Right kidney (tissue), 1 donor: ENCODE results near the gene TCOF1.

Experiments used
- DNase-seq: peaks from one replicate; pipeline ENCODE4 v3.0.0-alpha.2; 2016

TCOF1 gene

GRCh38 chr5:150428978-150429377 lies 71.5 kb downstream of the TCOF1 start:
- no peak for DNase-seq

DNA sequence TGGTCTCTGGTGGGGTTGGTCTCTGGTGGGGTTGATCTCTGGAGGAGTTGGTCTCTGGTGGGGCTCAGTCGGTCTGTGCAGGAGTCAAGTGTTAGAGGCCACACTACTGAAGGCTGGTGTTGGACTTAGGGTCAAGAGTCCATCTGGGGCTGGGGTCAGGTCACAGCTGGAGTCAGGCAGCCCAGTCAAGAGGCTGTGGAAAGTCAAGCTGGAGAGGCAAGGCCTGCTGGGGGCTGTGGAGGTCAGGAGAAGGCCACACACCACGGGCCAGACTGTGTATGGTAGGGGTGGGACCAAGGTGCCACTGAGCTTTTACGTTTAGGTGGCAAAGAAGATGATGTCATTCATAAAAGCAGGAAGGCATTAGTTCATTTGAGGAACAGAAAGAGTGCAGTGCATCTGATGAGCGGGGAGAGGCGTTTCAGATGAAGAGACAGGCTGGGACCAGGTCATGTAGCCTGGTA lies 71.9 kb downstream of the TCOF1 start:
- DNase-seq: no peak

DNA sequence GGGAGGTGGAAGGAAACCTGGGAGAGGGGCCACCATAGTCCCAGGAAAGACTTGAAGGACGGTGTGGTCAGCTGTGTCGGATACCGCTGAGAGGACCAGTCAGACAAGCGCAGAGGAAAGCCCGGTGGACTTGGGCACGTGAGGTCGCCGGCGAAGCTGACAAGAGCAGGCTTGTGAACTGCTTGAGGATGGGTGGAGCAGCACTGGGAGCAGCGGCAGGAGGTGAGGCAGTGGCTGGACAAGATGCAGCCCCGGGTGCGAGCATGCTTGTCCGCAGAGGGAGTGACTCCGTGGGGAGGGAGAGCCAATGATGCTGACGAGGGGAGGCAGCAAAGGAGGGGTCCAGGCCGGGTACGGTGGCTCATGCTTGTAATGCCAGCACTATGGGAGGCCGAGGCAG lies 73.6 kb downstream of the TCOF1 start:
- DNase-seq: no peak

DNA sequence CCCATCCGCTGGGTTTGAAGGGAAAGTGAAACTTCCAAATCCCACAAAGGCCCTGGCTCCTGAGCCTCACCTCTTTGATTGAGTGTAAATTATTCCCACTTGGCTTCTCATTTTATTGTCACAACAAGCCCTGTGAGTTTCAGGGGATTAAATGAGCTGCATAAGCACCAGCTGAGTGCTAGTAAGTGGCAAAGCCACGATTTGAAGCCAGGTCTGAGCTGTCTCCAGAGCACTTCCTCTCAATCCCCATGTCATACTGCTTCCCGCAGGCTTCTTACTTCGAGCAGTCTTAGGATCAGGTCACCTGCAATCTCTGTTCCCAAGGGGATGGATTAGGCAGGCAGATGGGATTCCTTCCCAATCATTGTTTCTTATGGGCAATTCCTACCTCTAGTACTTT lies 74.1 kb downstream of the TCOF1 start:
- no peak for DNase-seq

GRCh38 chr5:150434464-150434863 lies 77.0 kb downstream of the TCOF1 start:
- no peak for DNase-seq

DNA sequence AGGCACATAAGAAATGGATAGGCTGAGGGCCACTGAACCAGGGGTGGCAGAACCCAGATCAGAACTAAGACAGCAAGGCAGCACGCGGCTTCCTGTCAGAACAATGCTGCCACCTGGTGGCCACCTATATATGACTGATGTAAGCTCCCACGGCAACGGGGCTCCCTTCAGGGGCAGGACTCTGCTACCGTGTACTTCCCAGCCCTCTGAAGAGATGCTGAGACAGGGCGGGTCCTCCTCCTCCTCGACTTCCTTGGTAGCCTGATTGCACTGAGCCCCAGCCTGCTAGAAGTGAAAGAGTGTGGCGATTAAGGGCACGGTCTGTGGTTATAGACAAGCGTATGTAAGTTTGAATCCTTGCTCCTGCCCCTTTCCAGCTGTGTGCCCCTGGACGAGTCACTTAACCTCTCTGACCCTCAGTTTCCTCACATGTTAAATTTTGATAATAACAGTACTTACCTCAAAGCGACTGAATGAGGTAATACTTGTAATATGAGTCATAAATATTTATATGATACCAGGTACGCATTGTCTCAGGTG lies 78.7 kb downstream of the TCOF1 start:
- DNase-seq: peak; percentile 58

- DNase-seq: no peak
These were observed 81.5 kb downstream of the TCOF1 start for GRCh38 chr5:150438873-150439546.

GRCh38 chr5:150440948-150441812 lies 83.7 kb downstream of the TCOF1 start:
- DNase-seq: no peak

DNA sequence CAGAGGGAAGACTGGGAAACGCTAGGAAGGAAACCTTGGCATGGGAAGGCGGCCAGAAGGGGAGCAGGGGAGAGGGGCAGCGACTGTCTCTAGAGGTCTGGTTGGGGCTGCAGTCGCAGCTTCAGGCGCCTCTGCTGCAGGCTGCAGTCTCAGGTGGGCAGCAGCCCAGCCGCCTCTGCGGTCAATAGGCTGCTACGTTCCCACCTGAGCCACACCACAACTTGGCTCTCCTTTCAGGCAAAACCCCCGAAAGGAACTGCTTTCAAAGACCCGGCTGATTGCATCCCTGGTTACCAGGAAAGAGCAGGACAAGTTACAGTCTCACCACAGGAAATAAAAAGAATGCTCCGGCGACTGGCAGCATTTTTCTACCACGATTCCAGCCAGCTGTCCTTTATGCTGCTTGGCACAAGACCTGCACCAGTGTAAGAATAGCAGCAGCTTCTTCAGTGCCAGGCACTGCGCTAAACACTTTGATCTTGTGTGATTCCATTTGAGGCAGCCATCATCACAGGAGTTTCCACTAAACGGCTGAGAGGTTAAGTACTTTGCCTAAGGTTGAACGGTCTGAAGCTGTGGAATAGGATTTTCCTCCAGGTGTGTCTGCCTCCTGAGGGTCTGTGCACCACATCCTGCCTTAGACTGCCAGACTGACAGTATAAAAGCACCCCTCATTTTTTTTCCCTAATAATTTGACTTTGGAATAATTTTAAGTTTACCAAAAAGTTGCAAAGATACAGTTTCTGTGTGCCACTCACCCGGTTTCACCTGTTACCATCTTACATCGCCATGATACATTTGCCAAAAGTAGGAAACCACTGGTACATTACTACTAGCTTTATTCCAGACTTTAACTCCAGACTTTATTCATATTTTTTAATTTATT lies 84.6 kb downstream of the TCOF1 start:
- no peak for DNase-seq

GRCh38 chr5:150442699-150443080 lies 85.2 kb downstream of the TCOF1 start:
- no peak for DNase-seq

GRCh38 chr5:150443242-150444075 lies 86.0 kb downstream of the TCOF1 start:
- DNase-seq: no peak

- no peak for DNase-seq
These were observed 87.3 kb downstream of the TCOF1 start for GRCh38 chr5:150444770-150445169.

DNA sequence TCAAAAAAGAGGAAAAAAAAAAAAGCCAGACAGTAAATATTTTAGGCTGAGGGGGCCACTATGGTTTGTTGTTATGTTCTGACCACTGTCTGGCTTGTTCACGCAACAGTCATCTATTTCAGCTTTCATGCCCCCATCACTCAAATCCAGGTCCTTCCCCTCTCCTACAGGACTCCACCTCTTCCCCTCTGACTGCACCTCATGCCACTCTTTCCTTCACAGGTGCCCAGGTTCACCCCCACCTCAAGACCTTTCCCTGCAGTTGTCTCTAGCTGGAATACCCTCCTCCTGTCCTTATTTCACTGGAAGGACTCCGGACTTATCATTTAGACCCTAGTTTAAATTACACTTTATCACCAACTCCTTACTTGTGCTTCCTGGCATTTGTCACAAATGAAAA lies 88.6 kb downstream of the TCOF1 start:
- no peak for DNase-seq

- no peak for DNase-seq
These were observed 89.1 kb downstream of the TCOF1 start for GRCh38 chr5:150446583-150446982.

DNA sequence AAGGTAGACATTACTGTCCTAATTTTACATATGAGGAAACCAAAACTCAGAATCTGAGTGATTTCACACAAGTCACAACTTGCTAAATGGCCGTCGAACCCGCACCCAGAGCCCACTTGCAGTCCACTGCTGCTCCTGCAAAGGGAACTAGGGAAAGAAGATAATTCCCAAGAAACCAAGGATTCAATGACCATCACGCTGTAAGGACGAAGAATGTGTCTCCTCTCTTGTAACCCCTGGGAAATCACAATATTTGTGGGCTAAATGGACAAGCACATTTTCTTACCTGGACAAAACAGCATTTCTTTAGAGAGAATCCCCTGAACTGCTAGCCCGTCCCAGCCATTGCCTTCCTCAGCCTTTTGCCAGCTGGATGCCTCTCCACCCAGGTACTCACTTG lies 89.7 kb downstream of the TCOF1 start:
- no peak for DNase-seq

DNA sequence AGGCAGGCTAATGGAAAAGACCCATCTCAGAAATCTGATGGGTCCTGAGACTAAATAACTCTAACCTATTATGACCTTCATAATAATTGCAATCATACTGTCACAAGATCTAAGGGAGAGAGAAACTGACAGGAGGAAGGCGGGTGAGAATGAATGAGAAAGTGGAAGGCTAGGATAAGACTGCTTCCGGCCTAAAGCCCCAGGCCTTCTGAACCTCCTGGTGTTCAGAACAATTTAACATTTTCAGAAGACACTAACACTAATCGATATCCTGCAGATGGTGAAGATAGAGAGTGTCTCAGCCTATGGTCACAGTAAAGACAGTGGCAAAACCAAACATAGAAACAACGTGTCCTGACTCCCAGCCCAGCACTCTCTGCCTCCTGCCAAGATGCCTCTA lies 90.8 kb downstream of the TCOF1 start:
- DNase-seq: no peak

GRCh38 chr5:150448952-150449516 lies 91.5 kb downstream of the TCOF1 start:
- DNase-seq: no peak
